HEK293T (cell line): ENCODE results near the gene FLT4.

ENCODE experiments used
- CTCF ChIA-PET: fragments of 350-600 bp; formaldehyde crosslinking; extraction: SDS; loops from one replicate; lab custom pipeline; 2021; ENCODE audit warnings: antibody characterized with exemption, inconsistent platforms; lab: Yijun Ruan, JAX
- POLR2A ChIA-PET: fragments of 350-600 bp; formaldehyde crosslinking; extraction: SDS; loops from one replicate; lab custom pipeline; 2020; ENCODE audit warnings: antibody characterized with exemption, inconsistent platforms; lab: Yijun Ruan, JAX
- DNase-seq: peaks from one replicate; pipeline ENCODE4 v3.0.0; 2012; ENCODE audit warnings: mixed read lengths; ENCODE audit errors: extremely low spot score
- ARNT ChIP-seq: fragments of 450-650 bp; IDR thresholded peaks from 2 replicates; pipeline ENCODE4 v1.6.1; 2017; ENCODE audit warnings: mild to moderate bottlenecking
- BHLHE40 ChIP-seq: fragments of 450-650 bp; IDR thresholded peaks from 2 replicates; pipeline ENCODE4 v1.6.1; 2016; ENCODE audit warnings: mild to moderate bottlenecking, moderate library complexity, borderline replicate concordance
- CTBP1 ChIP-seq: fragments of 450-650 bp; IDR thresholded peaks from 2 replicates; pipeline ENCODE4 v1.6.1; 2016; ENCODE audit warnings: borderline replicate concordance
- ELF4 ChIP-seq: fragments of 450-650 bp; IDR thresholded peaks from 2 replicates; pipeline ENCODE4 v1.6.1; 2017; ENCODE audit warnings: antibody characterized with exemption
- FOXA1 ChIP-seq: fragments of 450-650 bp; IDR thresholded peaks from 2 replicates; pipeline ENCODE4 v1.6.1; 2016; ENCODE audit warnings: mild to moderate bottlenecking
- FOXK2 ChIP-seq: fragments of 450-650 bp; IDR thresholded peaks from 2 replicates; pipeline ENCODE4 v1.6.1; 2016; ENCODE audit warnings: mild to moderate bottlenecking
- FOXM1 ChIP-seq: fragments of 450-650 bp; IDR thresholded peaks from 2 replicates; pipeline ENCODE4 v1.6.1; 2017; ENCODE audit warnings: mild to moderate bottlenecking, borderline replicate concordance
- HDGF ChIP-seq: fragments of 450-650 bp; IDR thresholded peaks from 2 replicates; pipeline ENCODE4 v1.6.1; 2017; ENCODE audit warnings: antibody characterized with exemption, borderline replicate concordance
- L3MBTL2 ChIP-seq: fragments of 450-650 bp; conservative IDR thresholded peaks from 2 replicates; pipeline ENCODE4 v1.6.1; 2016; ENCODE audit warnings: mild to moderate bottlenecking
- LEF1 ChIP-seq: fragments of 450-650 bp; IDR thresholded peaks from 2 replicates; pipeline ENCODE4 v1.6.1; 2017; ENCODE audit warnings: mild to moderate bottlenecking, borderline replicate concordance
- NFRKB ChIP-seq: fragments of 450-650 bp; IDR thresholded peaks from 2 replicates; pipeline ENCODE4 v1.6.1; 2016; ENCODE audit warnings: mild to moderate bottlenecking, moderate library complexity
- SP1 ChIP-seq: fragments of 450-650 bp; IDR thresholded peaks from 2 replicates; pipeline ENCODE4 v1.6.1; 2017
- SUZ12 ChIP-seq: fragments of 450-650 bp; IDR thresholded peaks from 2 replicates; pipeline ENCODE4 v1.6.1; 2016; ENCODE audit warnings: mild to moderate bottlenecking
- TARDBP ChIP-seq: fragments of 450-650 bp; IDR thresholded peaks from 2 replicates; pipeline ENCODE4 v1.6.1; 2016
- ZNF384 ChIP-seq: fragments of 450-650 bp; IDR thresholded peaks from 2 replicates; pipeline ENCODE4 v1.6.1; 2016
- TF ChIP-seq, protein P1 (sequence below): fragments of 450-650 bp; IDR thresholded peaks from 2 replicates; pipeline ENCODE4 v1.6.1; 2016

The FLT4 gene

DNA sequence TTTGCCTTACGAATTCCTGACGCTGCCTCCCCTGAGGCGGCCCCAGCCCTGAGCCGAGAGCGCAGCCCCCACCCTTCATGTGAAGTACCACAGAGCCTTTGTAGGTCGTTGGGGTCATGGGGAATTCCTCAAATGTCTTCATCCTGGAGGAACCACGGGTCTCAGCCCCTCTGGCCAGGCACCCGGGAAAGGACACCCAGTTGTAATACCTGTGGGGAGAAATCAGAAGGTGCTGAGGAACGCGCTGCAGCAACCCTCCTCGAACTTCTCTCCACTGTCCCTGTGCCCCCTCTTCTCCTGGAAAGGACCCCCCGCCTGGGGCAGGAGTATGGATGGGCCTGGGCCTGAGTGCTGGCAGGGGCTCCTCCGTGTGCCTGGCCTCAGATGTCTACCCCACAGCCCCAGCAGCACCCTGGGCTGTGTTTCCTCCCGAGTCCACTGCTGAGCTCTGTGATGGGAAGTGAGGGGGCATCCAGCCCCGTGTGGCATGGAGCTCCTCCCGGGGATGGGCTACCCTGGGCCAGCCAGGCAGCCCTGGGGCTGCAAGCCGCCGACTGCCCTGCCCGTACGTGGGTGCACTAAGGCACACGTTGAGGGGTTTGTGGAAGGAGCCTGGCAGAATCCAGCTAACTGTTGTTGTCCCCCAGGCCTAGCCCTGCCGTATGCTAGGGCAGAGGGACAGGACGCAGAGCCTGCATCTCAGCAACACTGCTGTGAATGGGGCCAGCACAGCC lies 39.4 kb downstream of the FLT4 start:
- no peak for DNase-seq
- POLR2A ChIA-PET: no interaction called here
- CTCF ChIA-PET: interaction anchor here (0.7 kb wide), 1 partner anchor 9 kb away, joined by 4 read pairs; no protein-coding TSS in a partner anchor
- no peak for TF ChIP-seq LEF1
- TF ChIP-seq FOXM1: no peak
- no peak for TF ChIP-seq ELF4
- no peak for TF ChIP-seq NFRKB
- TF ChIP-seq SP1: no peak

DNA sequence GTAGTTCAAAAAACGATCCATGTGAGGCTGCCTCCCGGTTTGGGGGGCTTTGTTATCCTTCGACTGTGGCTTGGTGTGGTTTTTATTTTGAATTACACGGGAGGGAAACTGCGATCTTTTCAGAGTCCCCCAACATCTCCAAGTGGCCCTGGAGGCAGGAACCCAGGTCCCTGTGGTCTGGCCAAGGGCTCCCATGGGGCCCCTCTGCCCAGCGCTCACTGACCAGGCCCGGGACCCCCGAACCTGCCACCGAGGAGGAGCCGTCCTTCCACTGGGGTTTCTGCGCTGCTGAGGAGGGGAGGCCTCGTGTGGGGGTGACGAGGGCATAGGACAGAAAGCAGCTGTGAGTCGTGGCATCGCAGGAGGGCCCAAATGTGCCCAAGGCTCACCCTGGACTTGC lies 40.0 kb downstream of the FLT4 start:
- ChIA-PET POLR2A (no interaction called here), CTCF (interaction anchor here (0.7 kb wide), 1 partner anchor 10 kb away, joined by 4 read pairs; no protein-coding TSS in a partner anchor)
- DNase-seq: no peak
- TF ChIP-seq L3MBTL2 (no peak), CTBP1 (no peak), SUZ12 (no peak), HDGF (no peak), BHLHE40 (no peak), FOXK2 (no peak), FOXA1 (no peak), ARNT (no peak), SP1 (no peak), TARDBP (no peak), ELF4 (no peak), FOXM1 (no peak), NFRKB (no peak), ZNF384 (no peak), LEF1 (no peak)
- TF ChIP-seq, protein P1, sequence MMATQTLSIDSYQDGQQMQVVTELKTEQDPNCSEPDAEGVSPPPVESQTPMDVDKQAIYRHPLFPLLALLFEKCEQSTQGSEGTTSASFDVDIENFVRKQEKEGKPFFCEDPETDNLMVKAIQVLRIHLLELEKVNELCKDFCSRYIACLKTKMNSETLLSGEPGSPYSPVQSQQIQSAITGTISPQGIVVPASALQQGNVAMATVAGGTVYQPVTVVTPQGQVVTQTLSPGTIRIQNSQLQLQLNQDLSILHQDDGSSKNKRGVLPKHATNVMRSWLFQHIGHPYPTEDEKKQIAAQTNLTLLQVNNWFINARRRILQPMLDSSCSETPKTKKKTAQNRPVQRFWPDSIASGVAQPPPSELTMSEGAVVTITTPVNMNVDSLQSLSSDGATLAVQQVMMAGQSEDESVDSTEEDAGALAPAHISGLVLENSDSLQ: no peak

GRCh38 chr5:180608572-180609310 lies 40.7 kb downstream of the FLT4 start:
- ChIA-PET CTCF (no interaction called here), POLR2A (no interaction called here)
- no peak for TF ChIP-seq CTBP1
- no peak for TF ChIP-seq L3MBTL2
- TF ChIP-seq ZNF384: no peak
- TF ChIP-seq BHLHE40: no peak
- TF ChIP-seq FOXM1: no peak
- TF ChIP-seq ARNT: no peak
- no peak for TF ChIP-seq TARDBP
- TF ChIP-seq SP1: no peak
- TF ChIP-seq NFRKB: no peak
- TF ChIP-seq FOXK2: no peak
- no peak for TF ChIP-seq SUZ12
- TF ChIP-seq, protein P1: no peak
- TF ChIP-seq FOXA1: no peak
- no peak for TF ChIP-seq ELF4
- TF ChIP-seq HDGF: no peak
- TF ChIP-seq LEF1: no peak
- no peak for DNase-seq

DNA sequence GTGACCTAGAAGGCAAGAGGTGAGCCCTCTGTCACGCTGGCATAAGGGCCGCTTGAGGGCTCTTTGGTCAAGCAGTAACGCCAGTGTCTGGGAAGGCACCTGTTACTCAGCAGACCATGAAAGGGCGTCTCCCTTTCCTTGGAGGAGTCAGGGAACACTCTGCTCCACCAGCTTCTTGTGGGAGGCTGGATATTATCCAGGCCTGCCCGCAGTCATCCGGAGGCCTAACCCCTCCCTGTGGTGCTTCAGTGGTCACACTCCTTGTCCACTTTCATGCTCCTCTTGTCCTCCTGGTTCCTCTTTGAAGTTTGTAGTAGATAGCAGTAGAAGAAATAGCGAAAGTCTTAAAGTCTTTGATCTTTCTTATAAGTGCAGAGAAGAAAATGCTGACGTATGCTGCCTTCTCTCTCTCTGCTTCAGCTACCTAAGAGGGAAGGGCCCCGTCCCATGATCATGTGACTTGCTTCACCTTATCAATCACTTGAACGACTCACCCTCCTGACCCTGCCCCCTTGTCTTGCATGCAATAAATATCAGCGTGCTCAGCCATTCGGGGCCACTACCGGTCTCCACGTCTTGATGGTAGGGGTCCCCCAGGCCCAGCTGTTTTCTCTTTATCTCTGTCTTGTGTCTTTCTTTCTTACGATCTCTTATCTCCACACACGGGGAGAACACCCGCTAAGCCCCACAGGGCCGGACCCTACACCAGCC lies 41.4 kb downstream of the FLT4 start:
- POLR2A ChIA-PET: no interaction called here

More for the DNA sequence above, 41.4 kb downstream of the FLT4 start:
- DNase-seq: no peak
- TF ChIP-seq ZNF384 (no peak), L3MBTL2 (no peak), TARDBP (no peak), NFRKB (no peak), FOXM1 (no peak), FOXK2 (no peak), ARNT (no peak), CTBP1 (no peak), ELF4 (no peak), BHLHE40 (no peak), HDGF (no peak), LEF1 (no peak), FOXA1 (no peak), SP1 (no peak), SUZ12 (no peak)
- TF ChIP-seq, protein P1: no peak
- CTCF ChIA-PET: interaction anchor here (0.6 to 2.0 kb wide), 2 partner anchors 11 to 842 kb away, joined by 3 to 11 read pairs; no protein-coding TSS in a partner anchor
